Ramos (cell line): ENCODE measurements around the gene TSKU.

ENCODE experiments used
- in situ Hi-C: fragments of 300-500 bp; cut with MboI; formaldehyde crosslinking; loops from one replicate; pipeline ENCODE4 v1.14.3; 2022; ENCODE audit warnings: low sequenced_read_pairs; ENCODE audit not compliant: unreplicated experiment

Gene TSKU

DNA sequence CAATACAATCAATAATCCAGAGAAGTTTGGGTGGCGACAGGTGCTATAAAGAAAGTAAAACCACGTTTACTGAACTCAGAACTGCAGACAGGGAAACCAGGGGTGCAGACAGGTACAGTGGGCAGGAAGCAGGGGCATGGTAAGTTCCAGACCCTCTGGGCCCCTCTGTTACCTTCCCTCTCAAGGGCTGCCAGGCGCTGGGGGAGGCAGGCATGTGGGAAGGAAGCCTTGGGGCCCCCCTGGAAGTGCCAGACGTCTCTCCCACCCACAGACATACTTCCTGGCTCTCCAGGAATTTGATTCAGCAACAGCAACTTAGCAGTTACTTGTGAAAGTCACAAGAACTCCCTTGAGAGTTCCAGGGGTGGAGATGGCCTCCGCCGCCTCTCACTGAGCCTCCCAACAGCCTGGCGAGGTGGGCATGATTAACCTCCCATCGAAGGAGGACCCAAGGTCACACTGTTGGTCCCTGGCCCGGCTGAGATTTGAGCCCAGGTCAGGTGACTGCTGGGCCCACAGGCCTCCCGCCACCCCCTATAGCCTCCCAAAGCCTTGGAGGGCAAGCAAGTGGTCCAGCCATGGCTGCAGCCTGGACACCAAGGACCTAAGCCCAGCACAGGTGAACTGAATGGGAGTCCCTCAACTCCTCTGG lies 14.1 kb upstream of the TSKU start:
- in situ Hi-C loops = no loop called here

DNA sequence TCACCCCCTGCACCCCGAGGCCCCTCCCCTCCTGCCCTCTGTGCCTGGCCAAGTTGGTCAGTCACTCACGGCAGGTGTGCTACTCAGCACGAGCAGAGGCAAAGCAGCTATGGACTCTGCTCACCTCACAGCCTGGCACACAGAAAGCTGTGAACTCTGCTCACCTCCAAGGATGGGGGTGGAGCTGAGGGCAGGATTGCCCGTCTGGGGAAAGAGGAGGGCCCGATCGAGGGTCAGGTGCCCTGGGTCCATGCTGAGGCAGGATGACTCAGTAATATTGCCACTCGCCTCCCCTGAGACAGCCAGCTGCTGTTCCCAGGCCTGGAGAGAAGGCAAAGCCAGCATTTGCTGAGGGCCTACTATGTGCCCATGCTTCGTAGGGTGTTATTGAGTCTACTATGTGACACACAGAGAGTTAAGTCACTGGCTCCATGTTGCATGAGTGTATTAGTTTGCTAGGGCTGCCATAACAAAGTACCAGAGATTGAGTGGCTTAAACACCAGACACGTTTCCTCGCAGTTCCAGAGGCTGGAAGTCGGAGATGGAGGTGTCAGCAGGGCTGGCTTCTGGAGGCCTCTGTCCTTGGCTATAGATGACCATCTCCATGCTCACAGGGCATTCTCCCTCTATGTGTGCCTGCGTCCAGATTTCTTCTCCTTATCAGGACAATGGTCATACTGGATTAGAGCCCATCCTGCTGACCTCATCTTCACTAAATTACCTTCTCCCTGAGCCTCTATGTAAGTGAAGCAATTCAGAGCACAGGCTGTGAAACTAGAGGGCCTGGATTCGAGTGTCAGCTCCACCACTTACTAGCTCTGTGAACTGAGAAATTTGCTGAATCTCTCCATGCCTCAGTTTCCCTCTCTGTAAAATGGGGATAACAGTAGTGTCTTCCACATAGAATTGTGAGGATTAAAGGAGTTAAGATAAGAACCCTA lies 13.2 kb upstream of the TSKU start:
- in situ Hi-C loops = no loop called here

DNA sequence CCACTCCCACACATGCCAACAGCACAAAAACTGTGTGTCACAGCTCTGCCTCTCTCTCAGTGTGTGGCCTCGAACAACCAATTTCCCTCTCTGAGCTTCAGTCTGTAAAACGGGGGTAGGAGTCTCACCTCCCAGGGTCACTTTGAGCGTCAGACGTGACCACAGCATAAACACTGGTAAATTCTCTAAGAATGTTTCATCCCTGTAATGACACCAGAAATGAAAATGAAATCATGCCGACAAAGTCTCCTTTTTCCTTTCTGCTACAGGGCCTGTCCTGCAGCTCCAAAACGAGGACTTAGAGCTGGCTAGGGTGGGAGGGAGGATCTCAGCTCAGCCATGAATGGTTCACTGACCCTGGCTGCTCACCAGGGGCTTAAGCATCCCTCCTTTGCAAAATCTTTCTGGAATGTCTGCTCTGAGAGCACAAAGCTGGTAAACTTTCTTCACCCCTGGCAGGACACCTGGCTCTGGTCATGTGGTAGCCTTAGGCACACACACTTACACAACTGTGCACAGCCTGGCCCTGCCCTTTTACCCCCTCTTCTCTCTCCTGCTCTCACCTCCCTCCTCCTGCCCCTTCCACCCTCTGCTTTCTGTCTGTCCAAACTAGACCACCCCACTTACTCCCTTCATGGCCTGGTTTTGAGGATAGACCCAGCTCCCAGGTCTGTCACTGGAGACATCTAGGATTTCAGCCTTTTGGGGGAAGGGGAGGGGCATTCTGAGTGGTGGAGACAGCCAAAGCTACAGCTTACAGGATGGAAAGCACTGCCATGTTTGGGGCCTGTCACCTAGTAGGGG lies 12.3 kb upstream of the TSKU start:
- in situ Hi-C loops = no loop called here

DNA sequence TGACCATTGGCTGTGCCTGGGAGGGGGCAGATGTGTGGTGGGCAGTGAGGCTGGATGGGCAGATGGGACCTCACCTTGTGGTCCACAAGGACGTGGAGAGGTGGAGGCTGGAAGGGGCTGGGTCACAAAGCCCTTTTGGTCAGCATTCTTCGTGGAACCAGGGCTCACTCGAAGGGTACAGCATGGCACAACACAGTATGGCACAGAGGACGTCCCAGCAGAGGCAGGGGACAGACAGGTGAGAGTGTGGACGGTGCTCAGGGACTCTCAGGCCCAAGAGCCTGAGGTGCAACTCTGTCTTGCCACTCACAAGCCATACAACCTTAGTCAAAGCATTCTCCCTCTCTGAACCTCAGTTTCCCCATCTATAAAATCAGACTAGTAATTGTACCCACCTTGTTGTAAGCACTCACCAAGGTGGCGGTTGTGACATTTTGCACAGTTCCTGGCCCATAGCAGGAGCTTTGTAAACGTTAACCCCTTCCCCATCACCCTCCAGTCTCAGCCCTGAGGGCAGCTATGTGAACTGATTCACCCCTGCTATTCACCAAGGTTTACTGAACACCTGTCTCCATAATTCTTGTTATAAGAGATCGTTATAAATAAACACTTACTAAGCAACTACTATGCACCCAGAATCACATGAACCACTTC lies 11.6 kb upstream of the TSKU start:
- in situ Hi-C loops = no loop called here

DNA sequence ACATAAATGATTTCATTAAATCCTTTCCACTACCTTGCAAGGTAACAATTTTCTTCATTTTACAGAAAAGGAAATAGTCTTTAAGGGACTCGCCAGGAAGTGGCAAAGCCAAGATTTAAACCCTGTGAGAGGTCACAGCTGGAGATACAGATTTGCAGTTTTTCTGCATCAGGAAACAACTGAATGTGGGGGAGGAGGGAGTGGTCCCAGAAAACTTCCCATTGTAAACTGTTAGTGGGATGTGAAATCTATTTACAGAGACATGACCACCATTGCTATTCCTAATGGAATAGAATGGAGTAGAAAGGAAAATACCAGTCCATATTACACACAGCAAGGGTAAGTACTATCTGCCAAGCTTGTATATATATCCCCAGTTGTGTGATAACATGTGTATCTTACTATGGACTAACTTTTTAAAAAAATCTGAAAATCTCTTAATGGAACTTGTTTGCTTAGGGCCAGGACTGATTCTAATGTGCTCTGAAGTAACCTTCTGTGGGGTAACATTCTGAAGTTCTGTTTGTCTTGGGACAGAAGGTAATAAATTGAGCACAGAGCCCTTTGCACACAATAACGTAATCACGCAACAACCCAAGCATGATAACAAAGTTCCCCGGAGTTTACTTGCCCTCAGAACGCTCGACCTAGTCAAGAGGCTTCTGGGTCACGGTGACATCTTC lies 10.9 kb upstream of the TSKU start:
- in situ Hi-C loops = no loop called here

DNA sequence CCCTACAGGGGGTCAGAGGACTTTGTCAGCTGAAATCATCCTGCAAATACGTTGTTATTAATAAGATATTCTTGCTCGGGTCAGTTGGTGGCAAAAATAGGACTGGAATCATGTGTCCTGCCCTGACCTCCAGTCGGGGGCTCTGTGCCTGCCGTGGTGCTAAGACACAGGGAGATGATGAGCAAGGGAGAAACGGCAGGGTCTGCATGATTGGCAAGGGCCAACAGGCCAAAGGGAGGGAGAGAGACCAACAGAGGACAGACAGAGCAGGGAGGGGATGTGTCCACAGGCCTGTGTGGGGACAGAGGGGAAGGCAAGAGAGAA lies 10.4 kb upstream of the TSKU start:
- in situ Hi-C loops = no loop called here

DNA sequence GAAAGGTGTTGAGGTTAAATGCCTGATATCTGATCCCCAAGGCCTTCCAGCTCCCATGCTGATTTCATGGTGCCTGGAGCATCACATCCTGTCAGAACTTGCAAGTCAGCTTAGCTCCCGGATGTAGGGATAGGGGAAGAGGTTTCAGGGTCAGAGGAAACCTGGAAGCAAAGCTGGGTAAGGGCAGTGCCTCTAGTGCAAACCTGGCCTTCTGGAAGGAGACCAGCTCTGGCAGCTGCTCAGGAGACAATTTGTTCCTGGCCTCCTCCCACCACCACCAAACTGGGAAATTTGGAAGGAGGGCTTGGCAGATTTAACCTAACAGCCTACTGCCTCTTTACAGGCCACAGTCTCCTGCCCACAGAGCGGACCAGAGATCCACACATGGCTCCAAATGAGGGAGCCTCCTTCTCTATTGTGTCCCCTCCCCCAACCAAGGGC lies 9.2 kb upstream of the TSKU start:
- in situ Hi-C loops = no loop called here

DNA sequence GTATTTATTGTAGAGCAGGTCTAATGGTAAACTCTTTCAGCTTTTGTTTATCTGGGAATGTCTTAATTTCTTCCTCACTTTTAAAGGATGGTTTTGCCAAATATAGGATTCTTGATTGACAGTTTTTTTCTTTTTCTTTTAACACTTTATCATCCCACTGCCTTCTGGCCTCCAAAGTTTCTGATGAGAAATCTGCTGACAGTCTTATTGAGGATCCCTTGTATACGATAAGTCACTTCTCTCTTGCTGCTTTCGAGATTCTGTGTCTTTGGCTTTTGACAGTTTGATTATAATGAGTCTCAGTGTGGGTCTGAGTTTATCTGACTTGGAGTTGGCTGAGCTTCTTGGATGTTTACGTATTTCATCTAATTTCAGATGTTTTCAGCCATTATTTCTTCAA lies 6.7 kb upstream of the TSKU start:
- in situ Hi-C loops = no loop called here

DNA sequence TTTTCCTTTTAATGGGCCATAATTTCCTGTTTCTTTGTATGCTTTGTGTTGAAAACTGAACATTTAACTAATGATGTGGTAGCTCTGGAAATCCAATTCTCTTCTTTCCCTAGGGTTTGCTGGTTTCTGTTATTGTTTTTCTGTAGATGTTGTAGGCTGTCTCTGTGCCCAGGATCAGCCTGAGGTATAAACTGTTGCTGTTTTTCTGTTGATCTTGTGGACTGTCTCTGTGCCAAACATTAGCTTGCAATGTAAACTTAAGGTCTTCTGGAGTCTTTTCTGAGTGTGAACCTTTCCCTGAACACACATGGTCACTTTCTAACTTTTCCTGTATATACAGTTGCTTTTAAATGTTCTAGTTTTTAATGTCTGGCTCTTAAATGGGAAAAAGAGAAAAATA lies 5.9 kb upstream of the TSKU start:
- in situ Hi-C loops = no loop called here

DNA sequence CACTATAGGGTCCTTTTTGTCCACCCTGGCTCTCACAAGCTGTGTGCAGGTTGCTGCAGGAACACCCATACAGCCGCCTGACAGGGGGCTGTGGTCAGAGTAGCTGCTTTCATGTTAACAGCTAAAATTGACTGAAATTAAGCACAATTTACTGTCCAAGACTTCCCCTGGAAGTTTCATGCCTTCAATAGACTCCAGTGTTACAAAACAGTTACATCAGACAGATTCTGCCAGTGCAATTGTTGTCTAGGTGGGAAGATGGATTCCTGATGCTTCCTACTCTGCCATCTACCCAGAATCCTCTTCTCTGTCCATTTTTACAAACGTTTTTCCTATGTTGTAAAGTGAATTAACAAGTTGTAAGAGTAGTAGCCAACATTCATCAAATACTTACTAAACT lies 5.3 kb upstream of the TSKU start:
- in situ Hi-C loops = no loop called here

DNA sequence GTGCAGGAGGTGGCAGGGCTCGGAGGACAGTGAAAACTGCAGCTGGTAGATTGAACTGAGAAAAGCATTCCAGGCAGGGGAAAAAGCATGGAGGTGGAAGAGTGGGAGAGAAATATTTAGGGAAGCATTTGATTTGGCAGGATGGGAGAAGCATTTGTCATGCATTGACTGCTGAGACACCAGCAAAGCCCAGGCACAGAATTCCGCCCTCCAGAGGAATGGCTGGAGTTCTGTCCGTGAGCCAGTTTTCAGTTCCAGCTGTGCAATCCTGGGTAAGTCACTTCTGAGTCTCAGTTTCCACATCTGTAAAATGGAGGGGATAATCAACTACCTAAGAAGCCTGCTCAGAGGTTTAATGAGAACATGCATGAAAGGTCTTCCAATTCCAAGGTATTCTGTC lies 4.3 kb upstream of the TSKU start:
- in situ Hi-C loops = no loop called here

DNA sequence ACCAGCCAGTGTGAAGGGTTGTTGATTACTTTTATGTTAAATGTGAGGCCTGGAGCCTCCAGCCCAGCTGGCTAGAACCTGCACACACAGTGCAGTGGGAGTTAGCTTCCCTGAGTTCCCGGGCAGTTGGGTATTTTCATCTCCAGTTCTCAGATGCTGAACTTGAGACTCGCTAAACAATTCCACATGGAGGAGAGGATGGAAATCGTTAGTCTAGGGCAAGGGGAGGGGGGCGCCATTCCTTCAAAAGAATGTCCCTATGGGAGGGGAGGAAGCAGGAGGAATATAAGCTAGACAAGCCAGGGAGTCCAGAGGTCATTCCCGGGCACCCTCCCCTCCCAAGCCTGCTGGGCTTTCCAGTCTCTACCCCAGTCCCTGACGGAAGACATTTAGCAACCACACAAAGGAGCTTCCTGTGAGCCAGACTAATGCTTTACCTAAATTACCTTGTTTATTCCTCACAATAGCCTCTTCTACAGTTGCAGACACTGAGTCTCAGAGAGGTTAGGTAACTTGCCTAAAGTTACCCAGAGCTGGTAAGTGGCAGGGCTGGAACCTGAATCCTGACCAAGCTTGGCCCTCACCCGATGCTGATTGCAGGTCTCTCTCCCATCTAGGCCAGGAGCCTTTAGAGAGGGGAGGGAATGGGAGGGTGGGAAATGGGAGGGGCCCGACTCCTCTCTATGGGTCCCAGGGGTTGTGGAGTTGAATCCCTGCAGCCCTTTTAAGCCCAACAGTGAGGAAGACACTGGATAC lies 1.9 kb upstream of the TSKU start:
- in situ Hi-C loops = no loop called here

DNA sequence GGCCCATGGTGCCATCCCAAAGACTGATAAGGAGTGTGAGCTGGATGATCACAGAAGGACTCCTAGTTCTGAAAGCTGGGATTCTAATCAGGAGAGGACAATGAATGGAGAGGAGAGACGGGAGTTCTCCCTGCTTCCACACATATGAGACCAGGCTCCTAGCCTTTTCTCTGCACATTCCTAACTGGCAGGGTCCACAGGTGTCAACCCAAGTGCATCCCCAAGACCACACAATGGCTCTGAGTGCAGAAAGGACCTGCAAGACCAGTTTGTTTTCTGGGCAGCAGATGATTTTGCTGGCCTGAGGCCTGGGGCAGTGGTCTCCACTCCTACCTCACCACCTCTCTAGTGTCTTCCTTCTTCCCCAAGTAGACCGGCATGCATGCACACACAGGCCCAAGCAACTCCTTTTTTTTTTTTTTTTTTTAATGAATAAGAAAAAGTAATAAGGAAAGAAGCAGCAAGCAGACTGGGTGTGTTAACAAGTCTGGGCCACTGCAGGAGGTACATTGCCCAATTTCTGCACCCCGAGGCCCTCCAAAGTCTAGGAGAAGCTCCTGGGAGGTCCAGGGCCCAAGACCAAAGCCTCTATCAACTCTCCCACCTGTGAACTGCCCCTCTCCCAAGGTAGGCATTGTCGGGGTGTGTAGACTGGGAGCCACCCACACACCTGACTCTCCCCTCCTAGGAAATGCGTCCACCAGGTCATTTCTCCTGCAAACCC lies 1.2 kb upstream of the TSKU start:
- in situ Hi-C loops = no loop called here

DNA sequence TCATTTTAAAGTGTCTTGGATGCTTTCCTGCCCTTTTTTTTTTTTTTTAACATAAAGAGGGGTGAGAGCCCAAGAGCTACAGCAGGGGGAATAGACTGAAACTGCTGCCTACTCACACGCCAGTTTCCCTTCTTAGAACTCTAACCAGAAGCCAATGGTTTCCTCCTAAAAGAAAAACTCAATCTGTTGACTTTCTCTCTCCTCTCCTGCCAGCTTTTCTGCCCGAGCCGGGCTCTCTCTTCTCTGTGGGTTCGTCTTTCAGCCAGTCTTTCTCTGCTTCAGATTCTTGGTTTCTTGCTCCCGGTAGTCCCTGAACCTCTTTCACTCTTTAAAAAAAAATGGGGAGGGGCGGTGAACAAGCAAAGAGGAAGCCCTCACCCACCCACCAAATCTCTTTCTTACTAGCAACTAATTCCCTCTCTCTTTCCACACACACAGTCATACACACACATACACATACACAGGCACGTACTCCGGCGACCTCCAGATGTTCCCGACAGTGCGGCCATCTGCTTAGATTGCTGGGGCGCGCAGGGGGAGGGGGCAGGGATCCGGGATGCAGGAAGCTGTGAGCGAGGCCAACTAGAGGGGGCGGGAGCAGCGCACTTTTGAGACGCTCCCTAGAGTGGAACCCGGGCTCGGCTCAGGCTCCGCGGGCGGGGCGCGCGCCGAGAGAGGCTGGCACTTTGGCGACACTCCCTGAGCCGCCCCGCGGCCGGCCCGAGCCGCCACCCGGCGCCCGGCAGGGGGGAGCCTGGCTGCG lies 444 bp upstream of the TSKU start:
- in situ Hi-C loops = no loop called here

DNA sequence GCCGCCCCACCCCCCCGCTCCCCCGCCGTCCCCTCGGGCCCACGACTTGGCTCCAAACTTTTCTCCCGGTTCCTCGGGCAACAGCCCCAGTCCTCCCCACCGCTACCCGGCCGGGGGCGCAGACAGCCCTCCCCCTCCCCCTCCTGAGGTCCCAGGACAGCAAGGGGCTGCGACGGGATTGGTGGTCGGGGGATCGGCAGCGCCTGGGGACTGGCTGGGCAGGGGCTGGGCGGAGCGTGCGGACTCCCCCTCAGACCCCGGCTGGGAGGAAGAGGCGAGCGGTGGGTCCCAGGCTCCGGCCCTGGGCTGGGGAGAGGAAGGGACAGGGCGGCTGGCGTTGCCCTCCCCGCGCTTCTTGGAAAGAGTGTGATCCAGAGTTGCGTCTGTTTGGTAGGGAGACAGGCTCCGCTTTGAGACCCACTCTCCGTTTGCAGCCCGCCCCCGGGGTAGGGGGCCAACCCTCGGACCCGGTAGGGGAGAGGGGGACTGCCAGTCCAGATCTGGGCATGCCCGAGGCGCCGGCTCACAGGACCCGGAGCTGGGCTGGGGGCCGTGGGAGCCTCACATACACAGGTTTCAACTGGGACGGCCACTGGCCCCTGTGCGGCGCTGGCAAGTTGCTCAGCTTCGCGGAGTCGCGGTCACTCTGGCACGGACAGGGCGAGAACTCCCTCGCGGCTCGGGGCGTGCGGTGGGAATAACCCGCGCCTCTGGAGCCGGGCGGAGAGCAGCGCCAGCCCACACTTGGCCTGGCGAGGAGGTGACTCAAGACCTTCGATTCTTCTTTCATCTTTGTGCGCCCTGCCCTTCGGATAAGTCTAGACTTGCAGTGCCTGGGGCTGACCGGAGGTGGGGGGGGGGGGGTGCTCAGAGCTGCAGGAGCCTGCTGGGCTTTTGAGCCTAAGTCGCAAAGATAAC lies 999 bp downstream of the TSKU start:
- in situ Hi-C loops = no loop called here

DNA sequence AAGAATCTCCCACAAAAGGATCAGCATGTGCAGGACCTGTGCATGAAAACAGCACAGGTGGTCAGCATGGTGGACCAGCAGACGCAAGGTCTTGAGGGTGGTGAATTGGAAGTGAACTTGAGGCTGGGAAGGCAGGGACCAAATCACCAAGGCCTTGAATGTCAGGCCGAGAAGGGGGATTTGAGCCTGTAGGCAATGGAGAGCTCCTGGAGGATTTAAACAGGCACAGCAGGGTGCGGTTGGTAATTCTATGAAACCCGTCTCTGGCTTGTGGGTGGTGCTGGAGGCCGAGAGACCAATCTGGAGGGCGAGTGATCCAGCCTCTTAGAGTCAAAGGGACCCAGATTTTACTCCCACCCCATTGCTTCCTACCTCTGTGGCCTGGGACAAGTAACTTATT lies 2.4 kb downstream of the TSKU start:
- in situ Hi-C loops = no loop called here

DNA sequence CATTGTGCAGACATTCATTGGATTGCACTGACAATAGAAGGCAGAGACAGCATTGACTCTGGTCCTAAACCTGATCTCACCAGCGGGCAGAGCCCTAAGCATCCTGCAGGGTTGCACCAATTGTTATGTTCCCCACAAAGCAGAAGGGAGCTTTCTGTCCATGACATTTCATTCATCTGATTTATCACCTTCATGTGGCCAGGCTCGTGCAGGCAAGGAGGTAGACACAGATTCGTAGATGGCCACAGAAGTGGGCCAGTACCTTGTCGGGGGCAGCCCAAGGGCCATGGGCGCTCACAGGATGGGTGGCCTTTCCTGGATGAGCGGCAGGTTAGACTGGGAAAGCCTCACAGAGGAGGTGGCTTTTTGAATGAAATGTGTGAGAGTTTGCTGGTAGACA lies 2.9 kb downstream of the TSKU start:
- in situ Hi-C loops = no loop called here
